ENCODE data around the gene EFL1.

GRCh38 chr15:82146990-82147461, 115.5 kb downstream of the EFL1 start:
- TF ChIP-seq, protein P1, sequence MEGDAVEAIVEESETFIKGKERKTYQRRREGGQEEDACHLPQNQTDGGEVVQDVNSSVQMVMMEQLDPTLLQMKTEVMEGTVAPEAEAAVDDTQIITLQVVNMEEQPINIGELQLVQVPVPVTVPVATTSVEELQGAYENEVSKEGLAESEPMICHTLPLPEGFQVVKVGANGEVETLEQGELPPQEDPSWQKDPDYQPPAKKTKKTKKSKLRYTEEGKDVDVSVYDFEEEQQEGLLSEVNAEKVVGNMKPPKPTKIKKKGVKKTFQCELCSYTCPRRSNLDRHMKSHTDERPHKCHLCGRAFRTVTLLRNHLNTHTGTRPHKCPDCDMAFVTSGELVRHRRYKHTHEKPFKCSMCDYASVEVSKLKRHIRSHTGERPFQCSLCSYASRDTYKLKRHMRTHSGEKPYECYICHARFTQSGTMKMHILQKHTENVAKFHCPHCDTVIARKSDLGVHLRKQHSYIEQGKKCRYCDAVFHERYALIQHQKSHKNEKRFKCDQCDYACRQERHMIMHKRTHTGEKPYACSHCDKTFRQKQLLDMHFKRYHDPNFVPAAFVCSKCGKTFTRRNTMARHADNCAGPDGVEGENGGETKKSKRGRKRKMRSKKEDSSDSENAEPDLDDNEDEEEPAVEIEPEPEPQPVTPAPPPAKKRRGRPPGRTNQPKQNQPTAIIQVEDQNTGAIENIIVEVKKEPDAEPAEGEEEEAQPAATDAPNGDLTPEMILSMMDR (IDR thresholded peaks at IDR 0.05): no peak
- TF ChIP-seq POLR2A (IDR thresholded peaks at IDR 0.05): no peak
